ENCODE results near the gene ENG. TPM values are rescaled to one million over a fixed set of nuclear protein-coding genes. Genes with fewer than 3 reads are reported as not detected.
A peak's percentile ranks its signal among the peaks of the same experiment; 100 is the strongest.

The ENG gene
- total and polyA plus RNA-seq, 2 donors from 2014 or later: 135 to 158 TPM

- Histone ChIP-seq H3K4me3 (ENCODE audit: low read length in 3 of 3) (no peak overlapping the region), H3K9me3 (ENCODE audit: control insufficient read depth in 2 of 3, insufficient read depth in 1 of 3, low read length in 3 of 3) (no peaks in the 10 kb centered on the region), H3K9ac (ENCODE audit: low read length in 3 of 3) (no peak overlapping the region), H3K27ac (ENCODE audit: low read depth in 2 of 2, low read length in 2 of 2) (no peak overlapping the region), H3K36me3 (ENCODE audit: control insufficient read depth in 2 of 3, insufficient read depth in 3 of 3, low read length in 3 of 3) (peaks cover 2 to 39% (median 13%) of the 10 kb centered on the region in 3 donors), H3K27me3 (ENCODE audit: control insufficient read depth, insufficient read depth, low read length) (no peaks in the 10 kb centered on the region), H3K4me1 (ENCODE audit: control insufficient read depth in 2 of 3, insufficient read depth in 2 of 3, low read depth in 1 of 3, low read length in 3 of 3) (peaks cover 0 to 6% (median 0%) of the 10 kb centered on the region in 3 donors)
- FAIRE-seq (no peak), DNase-seq (peak in 1 of 5 donors; percentile 38)
- TF ChIP-seq CTCF (IDR thresholded peaks at IDR 0.05; ENCODE audit: borderline replicate concordance, extremely low read depth, insufficient read depth): no peak
- intact Hi-C loops (cut with DNase I): no loop called here
Measured at GRCh38 chr9:127812936-127813675, 41.4 kb downstream of the ENG start.

GRCh38 chr9:127812011-127812410 is 42.4 kb downstream of the ENG start:
- intact Hi-C loops (cut with DNase I): no loop called here
- peaks cover 2 to 37% (median 17%) of the 10 kb centered on the region in 3 donors for H3K36me3 ChIP-seq (ENCODE audit: control insufficient read depth in 2 of 3, insufficient read depth in 3 of 3, low read length in 3 of 3)
- DNase-seq (no peak), FAIRE-seq (no peak)
- H3K9me3 ChIP-seq (ENCODE audit: control insufficient read depth in 2 of 3, insufficient read depth in 1 of 3, low read length in 3 of 3): no peaks in the 10 kb centered on the region
- H3K9ac ChIP-seq (ENCODE audit: low read length in 3 of 3): no peak overlapping the region
- H3K27me3 ChIP-seq (ENCODE audit: control insufficient read depth, insufficient read depth, low read length): no peaks in the 10 kb centered on the region
- H3K27ac ChIP-seq (ENCODE audit: low read depth in 2 of 2, low read length in 2 of 2): no peak overlapping the region
- H3K4me1 ChIP-seq (ENCODE audit: control insufficient read depth in 2 of 3, insufficient read depth in 2 of 3, low read depth in 1 of 3, low read length in 3 of 3): peaks cover 0 to 6% (median 0%) of the 10 kb centered on the region in 3 donors
- H3K4me3 ChIP-seq (ENCODE audit: low read length in 3 of 3): no peak overlapping the region
- TF ChIP-seq CTCF (IDR thresholded peaks at IDR 0.05; ENCODE audit: borderline replicate concordance, extremely low read depth, insufficient read depth): no peak

GRCh38 chr9:127810378-127811187 is 43.9 kb downstream of the ENG start:
- Histone ChIP-seq H3K36me3 (ENCODE audit: control insufficient read depth in 2 of 3, insufficient read depth in 3 of 3, low read length in 3 of 3) (peaks cover 2 to 33% (median 14%) of the 10 kb centered on the region in 3 donors), H3K27ac (ENCODE audit: low read depth in 2 of 2, low read length in 2 of 2) (no peak overlapping the region), H3K4me1 (ENCODE audit: control insufficient read depth in 2 of 3, insufficient read depth in 2 of 3, low read depth in 1 of 3, low read length in 3 of 3) (peaks cover 0 to 6% (median 0%) of the 10 kb centered on the region in 3 donors), H3K4me3 (ENCODE audit: low read length in 3 of 3) (no peak overlapping the region), H3K27me3 (ENCODE audit: control insufficient read depth, insufficient read depth, low read length) (no peaks in the 10 kb centered on the region), H3K9ac (ENCODE audit: low read length in 3 of 3) (no peak overlapping the region), H3K9me3 (ENCODE audit: control insufficient read depth in 2 of 3, insufficient read depth in 1 of 3, low read length in 3 of 3) (no peaks in the 10 kb centered on the region)
- no peak for FAIRE-seq
- TF ChIP-seq CTCF (IDR thresholded peaks at IDR 0.05; ENCODE audit: borderline replicate concordance, extremely low read depth, insufficient read depth): no peak
- intact Hi-C loops (cut with DNase I): no loop called here
- peak in 1 of 5 donors; percentile 33 for DNase-seq
